Right lobe of liver (tissue), 6 donors: Measurements from ENCODE around the gene KCNAB1. TPM values are rescaled to one million over a fixed set of nuclear protein-coding genes. Genes with fewer than 3 reads are reported as not detected.

ENCODE experiments used
- ATAC-seq, 4 donors: fragments of 200-7000 bp; cut with Tn5 transposase; one replicate each; pipeline ENCODE4 v1.9.1; 2020; ENCODE audit warnings: mild to moderate bottlenecking in 4 of 4, moderate library complexity in 4 of 4
- DNase-seq, 3 donors: peaks; one replicate each; pipeline ENCODE4 v3.0.0-alpha.2; 2020
- H3K27ac ChIP-seq, 3 donors: fragments of 200-600 bp; one replicate each; pipeline ENCODE4 v1.8.0; 2022
- H3K27me3 ChIP-seq, 2 donors: fragments of 200-600 bp; one replicate each; pipeline ENCODE4 v1.8.0; 2022
- H3K36me3 ChIP-seq, 4 donors: fragments of 200-600 bp; sonication (generic) in 1 of 4; one replicate each; pipeline versions ENCODE4 v1.5.1 to v1.8.0; 2017 to 2022; ENCODE audit warnings: control low read depth in 1 of 4
- H3K4me1 ChIP-seq, 4 donors: fragments of 200-600 bp; sonication (generic) in 1 of 4; one replicate each; pipeline versions ENCODE4 v1.5.1 to v1.8.0; 2017 to 2022; ENCODE audit warnings: control low read depth in 1 of 4
- H3K4me3 ChIP-seq, 3 donors: fragments of 200-600 bp; one replicate each; pipeline ENCODE4 v1.8.0; 2022
- H3K9me3 ChIP-seq, 4 donors: fragments of 200-600 bp; sonication (generic) in 1 of 4; one replicate each; pipeline versions ENCODE4 v1.5.1 to v1.8.0; 2017 to 2022; ENCODE audit warnings: control low read depth in 1 of 4
- POLR2A ChIP-seq: fragments of 450-650 bp; IDR thresholded peaks from one replicate; pipeline ENCODE4 v1.6.1; 2017; ENCODE audit warnings: antibody characterized with exemption, mild to moderate bottlenecking
- WGBS: methylation state at CpG from one replicate; pipeline ENCODE4 v1.1.6; 2018; ENCODE audit warnings: low coverage, low lambda C conversion rate; ENCODE audit not compliant: insufficient coverage; ENCODE audit errors: missing lambda C conversion rate; 5-methylcytosine and 5-hydroxymethylcytosine counted together
- intact Hi-C, 2 donors: fragments of 100-400 bp; cut with DNase I; formaldehyde crosslinking; loops; one replicate each; pipeline versions ENCODE4 v1.11.2 to v1.14.1; 2022
- total RNA-seq, 6 experiments: library from RNA; depleted of rRNA in 2 of 6; stranded (reverse); fragments of >200 nt in 2 of 6; fragmentation: NEBNext Ultra II Directional in 3 of 6; extraction: Animal tissue kit (Norgen Biotek cat#: 25700) in 3 of 6; gene quantifications; one replicate each; pipeline versions ENCODE4 v1.1.0 to v1.2.4, GENCODE V29; 2016 to 2023
- TF ChIP-seq, protein P1 (sequence below), 4 donors: fragments of 200-600 bp in 3 of 4; fragments of 450-650 bp in 1 of 4; IDR thresholded peaks; one replicate each; pipeline versions ENCODE4 v1.5.1 to v1.8.0; 2016 to 2022; ENCODE audit warnings: antibody characterized with exemption in 4 of 4, mild to moderate bottlenecking in 2 of 4
- donor health status: DM: no; HTN: yes; CAD: no.
- donor health status: DM: no; HTN: no; CAD: no.
- donor health status: DM: no; HTN: no; CAD: no.
- donor health status: DM: no; HTN: yes; CAD: no.
- donor health status: DM: no; HTN: yes; CAD: no.

KCNAB1 gene
- total RNA-seq, 6 experiments from 2014 or later: 0.15 to 1.8 (median 0.64) TPM; not detected in 2

DNA sequence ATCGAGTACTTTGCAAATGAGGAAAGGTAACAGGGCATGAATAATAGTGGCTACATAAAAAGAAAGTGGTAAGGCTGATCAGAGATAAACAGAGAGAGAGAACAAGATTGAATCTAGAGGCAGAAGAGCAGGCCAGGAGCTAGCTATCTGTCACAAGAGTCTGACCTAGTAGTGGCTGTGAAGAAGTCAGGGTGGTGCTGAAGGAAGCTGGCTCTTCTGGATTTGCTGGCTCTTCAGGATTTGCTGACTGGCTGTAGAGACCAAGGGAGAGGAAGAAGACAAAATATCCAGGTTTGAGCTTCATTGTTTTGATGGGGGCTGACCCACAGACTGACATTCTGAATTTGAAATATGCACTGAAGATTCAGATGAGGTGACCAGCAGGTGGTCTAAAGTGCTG is 292.2 kb downstream of the KCNAB1 start:
- ATAC-seq (no peak), DNase-seq (no peak)
- no peak for TF ChIP-seq POLR2A
- TF ChIP-seq, protein P1, sequence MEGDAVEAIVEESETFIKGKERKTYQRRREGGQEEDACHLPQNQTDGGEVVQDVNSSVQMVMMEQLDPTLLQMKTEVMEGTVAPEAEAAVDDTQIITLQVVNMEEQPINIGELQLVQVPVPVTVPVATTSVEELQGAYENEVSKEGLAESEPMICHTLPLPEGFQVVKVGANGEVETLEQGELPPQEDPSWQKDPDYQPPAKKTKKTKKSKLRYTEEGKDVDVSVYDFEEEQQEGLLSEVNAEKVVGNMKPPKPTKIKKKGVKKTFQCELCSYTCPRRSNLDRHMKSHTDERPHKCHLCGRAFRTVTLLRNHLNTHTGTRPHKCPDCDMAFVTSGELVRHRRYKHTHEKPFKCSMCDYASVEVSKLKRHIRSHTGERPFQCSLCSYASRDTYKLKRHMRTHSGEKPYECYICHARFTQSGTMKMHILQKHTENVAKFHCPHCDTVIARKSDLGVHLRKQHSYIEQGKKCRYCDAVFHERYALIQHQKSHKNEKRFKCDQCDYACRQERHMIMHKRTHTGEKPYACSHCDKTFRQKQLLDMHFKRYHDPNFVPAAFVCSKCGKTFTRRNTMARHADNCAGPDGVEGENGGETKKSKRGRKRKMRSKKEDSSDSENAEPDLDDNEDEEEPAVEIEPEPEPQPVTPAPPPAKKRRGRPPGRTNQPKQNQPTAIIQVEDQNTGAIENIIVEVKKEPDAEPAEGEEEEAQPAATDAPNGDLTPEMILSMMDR (IDR thresholded peaks at IDR 0.05): no peak
- H3K27ac ChIP-seq: no peak overlapping the region
- H3K4me3 ChIP-seq: no peak overlapping the region
- H3K4me1 ChIP-seq: no peaks in the 10 kb centered on the region
- no peaks in the 10 kb centered on the region for H3K27me3 ChIP-seq
- H3K36me3 ChIP-seq: no peaks in the 10 kb centered on the region
- WGBS: 76% methylated on average over 1 of the region's 1 CpG
- no peaks in the 10 kb centered on the region for H3K9me3 ChIP-seq
- intact Hi-C loops: no loop called here

- H3K4me1 ChIP-seq: no peaks in the 10 kb centered on the region
- ATAC-seq (no peak), DNase-seq (no peak)
- no peaks in the 10 kb centered on the region for H3K27me3 ChIP-seq
- H3K4me3 ChIP-seq: no peak overlapping the region
- H3K27ac ChIP-seq: no peak overlapping the region
- WGBS: 11% methylated on average over 1 of the region's 4 CpGs
- H3K36me3 ChIP-seq: no peaks in the 10 kb centered on the region
- intact Hi-C loops: no loop called here
- TF ChIP-seq, protein P1 (IDR thresholded peaks at IDR 0.05): no peak
- no peak for TF ChIP-seq POLR2A
- H3K9me3 ChIP-seq: no peaks in the 10 kb centered on the region
Measured at GRCh38 chr3:156413293-156413892, 293.0 kb downstream of the KCNAB1 start.

- Histone ChIP-seq H3K4me1 (no peaks in the 10 kb centered on the region), H3K4me3 (no peak overlapping the region), H3K27ac (no peak overlapping the region), H3K27me3 (no peaks in the 10 kb centered on the region), H3K9me3 (no peaks in the 10 kb centered on the region), H3K36me3 (no peaks in the 10 kb centered on the region)
- TF ChIP-seq, protein P1 (IDR thresholded peaks at IDR 0.05): no peak
- no peak for TF ChIP-seq POLR2A
- DNase-seq (no peak), ATAC-seq (peak in 1 of 4 donors; percentile 67)
- intact Hi-C loops: no loop called here
- 66% methylated on average over 3 of the region's 3 CpGs for WGBS
Measured at GRCh38 chr3:156416846-156417558, 296.6 kb downstream of the KCNAB1 start.

DNA sequence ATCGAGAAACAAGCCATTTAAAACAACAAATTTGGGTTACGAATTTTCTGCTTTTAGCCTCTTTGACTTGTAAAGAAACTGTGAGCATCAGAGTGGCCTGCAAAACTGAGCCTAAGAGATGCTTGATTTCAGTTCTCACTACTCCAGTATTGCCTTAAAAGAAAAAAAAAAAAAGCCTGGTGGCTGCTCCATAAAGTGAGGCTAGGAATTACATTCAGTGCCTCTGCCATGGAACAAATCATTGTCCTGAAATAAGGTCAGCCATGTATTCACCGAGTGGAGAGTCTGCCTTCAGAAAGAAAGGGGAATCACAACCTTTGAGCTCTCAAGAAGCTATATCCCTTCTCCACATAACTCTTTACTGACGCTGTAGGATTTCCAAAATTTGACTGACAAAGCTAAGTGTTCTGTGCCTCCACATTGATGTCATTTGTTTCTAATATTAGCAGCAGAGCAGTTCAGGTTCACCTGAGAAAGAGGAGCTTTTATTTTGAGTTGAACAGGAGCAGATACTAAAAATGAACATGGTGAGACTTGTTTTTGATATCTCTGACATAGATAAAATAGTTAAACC is 297.3 kb downstream of the KCNAB1 start:
- H3K4me1 ChIP-seq: no peaks in the 10 kb centered on the region
- 72% methylated on average over 4 of the region's 4 CpGs for WGBS
- no peak overlapping the region for H3K27ac ChIP-seq
- intact Hi-C loops: no loop called here
- DNase-seq (no peak), ATAC-seq (no peak)
- H3K36me3 ChIP-seq: no peaks in the 10 kb centered on the region
- H3K9me3 ChIP-seq: no peaks in the 10 kb centered on the region
- no peaks in the 10 kb centered on the region for H3K27me3 ChIP-seq
- H3K4me3 ChIP-seq: no peak overlapping the region
- TF ChIP-seq POLR2A: no peak
- TF ChIP-seq, protein P1 (IDR thresholded peaks at IDR 0.05): no peak
